GM13977 (cell line): ENCODE measurements around the gene DTHD1.

Experiments used
- DNase-seq: peaks from one replicate; pipeline ENCODE4 v3.0.0; 2012; ENCODE audit warnings: low spot score
- CTCF ChIP-seq: IDR thresholded peaks from 2 replicates; pipeline ENCODE4 v1.5.1; 2012; ENCODE audit warnings: mild to moderate bottlenecking, control low read depth; ENCODE audit not compliant: insufficient read depth; ENCODE audit errors: extremely low read depth, missing control alignments
- in situ Hi-C: fragments of 300-500 bp; cut with MboI; formaldehyde crosslinking; loops from one replicate; pipeline ENCODE4 v1.12.0; 2022; ENCODE audit warnings: low sequenced_read_pairs, low pct_unique_long_range_greater_than_20kb, mixed read lengths, inconsistent platforms; ENCODE audit not compliant: unreplicated experiment

Gene DTHD1

GRCh38 chr4:36392916-36393315, 111.5 kb downstream of the DTHD1 start:
- no peak for DNase-seq
- no peak for TF ChIP-seq CTCF
- in situ Hi-C loops = loop anchor here (10.0 kb wide), 1 partner anchor 48 kb away; no protein-coding TSS in a partner anchor
